IMR-90 (cell line): ENCODE data around the gene SH3BP2.

ENCODE experiments used
- CEBPB ChIP-seq: IDR thresholded peaks from 2 replicates; pipeline ENCODE4 v1.6.1; 2012; ENCODE audit warnings: low read depth, low read length, improper control_type of control experiment
- CHD1 ChIP-seq: IDR thresholded peaks from 2 replicates; pipeline ENCODE4 v1.6.1; 2012; ENCODE audit warnings: low read depth, low read length, improper control_type of control experiment
- MXI1 ChIP-seq: IDR thresholded peaks from 2 replicates; pipeline ENCODE4 v1.6.1; 2012; ENCODE audit warnings: low read depth, mild to moderate bottlenecking, low read length, moderate library complexity, borderline replicate concordance
- POLR2A ChIP-seq: IDR thresholded peaks from 2 replicates; pipeline ENCODE4 v1.6.1; 2012; ENCODE audit warnings: mild to moderate bottlenecking, low read depth, low read length
- SMC3 ChIP-seq: fragments of 150-350 bp; IDR thresholded peaks from 2 replicates; pipeline ENCODE4 v1.6.1; 2016; ENCODE audit warnings: low read depth, mild to moderate bottlenecking, antibody characterized with exemption, low read length, moderate library complexity
- TF ChIP-seq, protein P1 (sequence below): fragments of 150-350 bp; IDR thresholded peaks from 2 replicates; pipeline ENCODE4 v1.6.1; 2016; ENCODE audit warnings: low read depth, mild to moderate bottlenecking, low read length, moderate library complexity, borderline replicate concordance
- TF ChIP-seq, protein P2 (sequence below): conservative IDR thresholded peaks from 2 replicates; pipeline ENCODE4 v1.5.1; 2012; ENCODE audit warnings: mild to moderate bottlenecking, low read depth, low read length, improper control_type of control experiment
- TF ChIP-seq, protein P3 (sequence below): fragments of 150-350 bp; IDR thresholded peaks from 2 replicates; pipeline ENCODE4 v1.6.1; 2017; ENCODE audit warnings: mild to moderate bottlenecking, antibody characterized with exemption, low read length, low read depth

DNA sequence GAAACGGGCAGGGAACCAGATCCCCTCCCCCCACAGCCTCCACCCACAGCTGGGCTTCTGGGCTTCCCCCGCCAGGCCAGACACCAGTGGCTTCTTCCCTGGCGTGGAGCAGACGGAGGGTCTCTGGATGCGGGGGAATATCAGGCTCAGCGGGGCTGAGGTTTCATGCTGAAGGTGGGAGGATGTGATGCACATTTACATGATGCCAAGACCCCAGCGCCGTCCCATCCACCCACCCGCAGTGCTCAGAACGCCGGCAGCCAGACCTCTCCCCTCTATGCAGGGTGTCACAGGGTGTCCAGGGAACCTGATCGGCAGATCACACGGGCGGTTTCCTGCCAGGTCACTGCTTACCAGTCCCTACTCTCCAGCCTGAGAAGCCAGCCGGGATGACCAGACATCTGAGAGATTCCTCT is 24.0 kb upstream of the SH3BP2 start:
- TF ChIP-seq, protein P1, sequence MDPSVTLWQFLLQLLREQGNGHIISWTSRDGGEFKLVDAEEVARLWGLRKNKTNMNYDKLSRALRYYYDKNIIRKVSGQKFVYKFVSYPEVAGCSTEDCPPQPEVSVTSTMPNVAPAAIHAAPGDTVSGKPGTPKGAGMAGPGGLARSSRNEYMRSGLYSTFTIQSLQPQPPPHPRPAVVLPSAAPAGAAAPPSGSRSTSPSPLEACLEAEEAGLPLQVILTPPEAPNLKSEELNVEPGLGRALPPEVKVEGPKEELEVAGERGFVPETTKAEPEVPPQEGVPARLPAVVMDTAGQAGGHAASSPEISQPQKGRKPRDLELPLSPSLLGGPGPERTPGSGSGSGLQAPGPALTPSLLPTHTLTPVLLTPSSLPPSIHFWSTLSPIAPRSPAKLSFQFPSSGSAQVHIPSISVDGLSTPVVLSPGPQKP, result no peak
- TF ChIP-seq CEBPB (no peak), POLR2A (no peak), SMC3 (no peak), MXI1 (no peak), CHD1 (no peak)
- TF ChIP-seq, protein P2, sequence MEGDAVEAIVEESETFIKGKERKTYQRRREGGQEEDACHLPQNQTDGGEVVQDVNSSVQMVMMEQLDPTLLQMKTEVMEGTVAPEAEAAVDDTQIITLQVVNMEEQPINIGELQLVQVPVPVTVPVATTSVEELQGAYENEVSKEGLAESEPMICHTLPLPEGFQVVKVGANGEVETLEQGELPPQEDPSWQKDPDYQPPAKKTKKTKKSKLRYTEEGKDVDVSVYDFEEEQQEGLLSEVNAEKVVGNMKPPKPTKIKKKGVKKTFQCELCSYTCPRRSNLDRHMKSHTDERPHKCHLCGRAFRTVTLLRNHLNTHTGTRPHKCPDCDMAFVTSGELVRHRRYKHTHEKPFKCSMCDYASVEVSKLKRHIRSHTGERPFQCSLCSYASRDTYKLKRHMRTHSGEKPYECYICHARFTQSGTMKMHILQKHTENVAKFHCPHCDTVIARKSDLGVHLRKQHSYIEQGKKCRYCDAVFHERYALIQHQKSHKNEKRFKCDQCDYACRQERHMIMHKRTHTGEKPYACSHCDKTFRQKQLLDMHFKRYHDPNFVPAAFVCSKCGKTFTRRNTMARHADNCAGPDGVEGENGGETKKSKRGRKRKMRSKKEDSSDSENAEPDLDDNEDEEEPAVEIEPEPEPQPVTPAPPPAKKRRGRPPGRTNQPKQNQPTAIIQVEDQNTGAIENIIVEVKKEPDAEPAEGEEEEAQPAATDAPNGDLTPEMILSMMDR, result no peak
- TF ChIP-seq, protein P3, sequence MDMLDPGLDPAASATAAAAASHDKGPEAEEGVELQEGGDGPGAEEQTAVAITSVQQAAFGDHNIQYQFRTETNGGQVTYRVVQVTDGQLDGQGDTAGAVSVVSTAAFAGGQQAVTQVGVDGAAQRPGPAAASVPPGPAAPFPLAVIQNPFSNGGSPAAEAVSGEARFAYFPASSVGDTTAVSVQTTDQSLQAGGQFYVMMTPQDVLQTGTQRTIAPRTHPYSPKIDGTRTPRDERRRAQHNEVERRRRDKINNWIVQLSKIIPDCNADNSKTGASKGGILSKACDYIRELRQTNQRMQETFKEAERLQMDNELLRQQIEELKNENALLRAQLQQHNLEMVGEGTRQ, result no peak
